ENCODE data around the gene KRT81.
"Not testable (repeated sequence)": the region's sequence is repeated elsewhere in the genome, so short reads cannot be mapped to it uniquely, and the experiment has no call there.

Gene KRT81

DNA sequence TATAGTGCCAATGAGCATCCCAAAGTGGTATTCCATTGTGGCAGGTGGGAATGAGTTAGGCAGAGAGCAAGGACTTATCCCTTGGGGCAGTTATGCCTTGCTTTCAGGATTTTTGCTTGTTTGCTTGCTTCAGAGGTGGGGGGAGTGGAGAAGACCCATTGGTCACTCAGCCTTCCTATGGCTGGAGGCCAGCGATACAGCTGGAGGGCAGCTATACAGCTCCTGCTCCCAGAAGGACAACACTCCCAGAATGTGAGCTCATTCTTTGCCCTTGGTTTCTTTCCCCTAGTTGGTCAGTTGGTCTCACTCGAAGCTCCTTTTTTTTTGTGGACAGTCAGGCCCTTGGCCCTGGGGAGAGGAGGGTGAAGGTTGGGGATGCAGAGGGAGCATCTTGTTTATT, 15.4 kb upstream of the KRT81 start:
- Histone ChIP-seq H2AK5ac (ENCODE audit: low read length) (no peak overlapping the region), H3K27ac (ENCODE audit: low read depth, low read length) (no peak overlapping the region)
- WGBS (ENCODE audit: extremely low coverage, insufficient coverage, insufficient read length) = no CpG with 5 or more reads among the region's 2 CpGs

DNA sequence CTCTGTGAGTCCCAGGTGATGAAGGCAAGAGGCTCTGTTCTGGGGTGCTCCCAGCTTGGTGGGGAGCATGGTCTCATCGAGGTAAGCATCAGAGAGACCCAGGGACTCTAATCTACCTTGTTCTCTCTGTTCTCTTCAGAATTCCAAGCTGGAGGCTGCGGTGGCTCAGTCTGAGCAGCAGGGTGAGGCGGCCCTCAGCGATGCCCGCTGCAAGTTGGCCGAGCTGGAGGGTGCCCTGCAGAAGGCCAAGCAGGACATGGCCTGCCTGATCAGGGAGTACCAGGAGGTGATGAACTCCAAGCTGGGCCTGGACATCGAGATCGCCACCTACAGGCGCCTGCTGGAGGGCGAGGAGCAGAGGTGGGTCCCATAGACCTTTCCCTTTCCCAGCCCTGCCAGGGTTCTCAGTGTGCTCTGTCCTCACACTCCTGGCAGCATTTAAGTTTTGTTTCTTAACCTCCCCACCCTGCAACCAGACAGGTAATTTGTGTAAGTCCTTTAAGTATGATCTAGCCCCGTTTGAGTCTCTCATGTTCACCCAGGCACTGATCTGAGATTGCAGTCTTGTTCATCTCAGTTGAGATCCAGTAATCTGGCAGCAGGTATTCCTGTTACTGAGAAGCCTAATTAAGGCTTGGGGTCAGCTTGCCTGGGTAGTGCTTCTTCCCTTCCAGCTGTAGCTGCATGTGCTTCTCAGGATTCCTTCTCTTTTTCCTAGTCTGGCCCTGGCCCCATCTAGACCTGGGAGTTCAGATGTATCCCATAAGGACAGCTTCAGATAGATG, 14.8 kb upstream of the KRT81 start:
- Histone ChIP-seq H3K9ac (ENCODE audit: low read length) (no peak overlapping the region), H3K4me1 (ENCODE audit: control insufficient read depth in 1 of 2, insufficient read depth in 2 of 2, low read length in 2 of 2) (peaks cover 6 to 8% of the 10 kb centered on the region in 2 experiments), H3K4me2 (ENCODE audit: low read length) (no peak overlapping the region), H3K79me1 (ENCODE audit: low read length) (peaks cover 2% of the 10 kb centered on the region), H2BK12ac (ENCODE audit: low read length) (no peak overlapping the region), H3K4me3 (ENCODE audit: low read depth, low read length) (no peak overlapping the region), H2AFZ (ENCODE audit: insufficient read depth, low read length, poor library complexity) (no peak overlapping the region), H2AK5ac (ENCODE audit: low read length) (no peak overlapping the region), H3K36me3 (ENCODE audit: control insufficient read depth in 1 of 2, insufficient read depth in 2 of 2, low read length in 2 of 2) (no peaks in the 10 kb centered on the region), H3K27me3 (ENCODE audit: insufficient read depth, low read length) (peaks cover 24% of the 10 kb centered on the region), H2BK120ac (ENCODE audit: insufficient read depth, low read length, poor library complexity) (no peak overlapping the region), H3K23ac (ENCODE audit: low read length) (no peak overlapping the region), H3K18ac (ENCODE audit: low read length) (no peak overlapping the region), H3K14ac (ENCODE audit: low read length) (no peak overlapping the region), H4K12ac (ENCODE audit: low read depth, low read length) (no peak overlapping the region), H3K79me2 (ENCODE audit: control insufficient read depth, insufficient read depth, low read length, poor library complexity) (no peaks in the 10 kb centered on the region), H3K9me3 (ENCODE audit: insufficient read depth, low read depth, low read length) (no peaks in the 10 kb centered on the region), H4K8ac (ENCODE audit: low read depth, low read length) (no peak overlapping the region), H3K4ac (ENCODE audit: low read depth, low read length) (no peak overlapping the region), H4K91ac (ENCODE audit: low read depth, low read length) (no peak overlapping the region), H2BK5ac (ENCODE audit: low read depth, low read length, poor library complexity) (no peak overlapping the region), H3K27ac (ENCODE audit: low read depth, low read length) (no peak overlapping the region)
- no CpG with 5 or more reads among the region's 11 CpGs for WGBS (ENCODE audit: extremely low coverage, insufficient coverage, insufficient read length)
- DNase-seq = peak in 1 of 2 donors; percentile 15

More for the DNA sequence above, 15.4 kb upstream of the KRT81 start:
- H4K8ac ChIP-seq (ENCODE audit: low read depth, low read length) = no peak overlapping the region
- no peak overlapping the region for H4K91ac ChIP-seq (ENCODE audit: low read depth, low read length)
- no peak overlapping the region for H3K14ac ChIP-seq (ENCODE audit: low read length)
- no peak overlapping the region for H2BK120ac ChIP-seq (ENCODE audit: insufficient read depth, low read length, poor library complexity)
- no peak overlapping the region for H3K4me3 ChIP-seq (ENCODE audit: low read depth, low read length)
- no peak overlapping the region for H4K12ac ChIP-seq (ENCODE audit: low read depth, low read length)
- H3K18ac ChIP-seq (ENCODE audit: low read length) = no peak overlapping the region
- H2BK12ac ChIP-seq (ENCODE audit: low read length) = no peak overlapping the region
- no peak for DNase-seq
- no peaks in the 10 kb centered on the region for H3K9me3 ChIP-seq (ENCODE audit: insufficient read depth, low read depth, low read length)
- H3K23ac ChIP-seq (ENCODE audit: low read length) = no peak overlapping the region
- H3K79me2 ChIP-seq (ENCODE audit: control insufficient read depth, insufficient read depth, low read length, poor library complexity) = no peaks in the 10 kb centered on the region
- H3K36me3 ChIP-seq (ENCODE audit: control insufficient read depth in 1 of 2, insufficient read depth in 2 of 2, low read length in 2 of 2) = no peaks in the 10 kb centered on the region
- H3K9ac ChIP-seq (ENCODE audit: low read length) = no peak overlapping the region
- H3K4me2 ChIP-seq (ENCODE audit: low read length) = no peak overlapping the region
- no peak overlapping the region for H2BK5ac ChIP-seq (ENCODE audit: low read depth, low read length, poor library complexity)
- peaks cover 2% of the 10 kb centered on the region for H3K79me1 ChIP-seq (ENCODE audit: low read length)
- peaks cover 24% of the 10 kb centered on the region for H3K27me3 ChIP-seq (ENCODE audit: insufficient read depth, low read length)
- H3K4me1 ChIP-seq (ENCODE audit: control insufficient read depth in 1 of 2, insufficient read depth in 2 of 2, low read length in 2 of 2) = peaks cover 6 to 8% of the 10 kb centered on the region in 2 experiments
- H3K4ac ChIP-seq (ENCODE audit: low read depth, low read length) = no peak overlapping the region
- no peak overlapping the region for H2AFZ ChIP-seq (ENCODE audit: insufficient read depth, low read length, poor library complexity)

DNA sequence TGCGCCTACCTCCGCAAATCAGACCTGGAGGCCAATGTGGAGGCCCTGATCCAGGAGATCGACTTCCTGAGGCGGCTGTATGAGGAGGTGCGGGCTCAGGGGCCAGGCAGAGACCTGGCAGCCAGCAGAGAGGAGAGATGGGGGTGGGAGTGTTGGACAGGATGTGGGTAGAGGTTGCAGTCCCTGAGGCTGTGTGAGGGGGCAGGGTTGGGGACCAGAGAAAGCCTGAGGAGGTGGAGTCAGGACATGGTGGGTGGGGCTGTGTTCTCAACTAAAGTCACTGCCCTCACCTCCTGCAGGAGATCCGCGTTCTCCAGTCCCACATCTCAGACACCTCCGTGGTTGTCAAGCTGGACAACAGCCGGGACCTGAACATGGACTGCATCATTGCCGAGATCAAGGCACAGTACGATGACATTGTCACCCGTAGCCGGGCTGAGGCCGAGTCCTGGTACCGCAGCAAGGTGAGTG, 13.6 kb upstream of the KRT81 start:
- not testable (repeated sequence) for H4K12ac ChIP-seq (ENCODE audit: low read depth, low read length); H3K9ac ChIP-seq (ENCODE audit: low read length); H3K23ac ChIP-seq (ENCODE audit: low read length); H4K8ac ChIP-seq (ENCODE audit: low read depth, low read length); H3K27ac ChIP-seq (ENCODE audit: low read depth, low read length); H2BK12ac ChIP-seq (ENCODE audit: low read length); H3K4me1 ChIP-seq (ENCODE audit: control insufficient read depth in 1 of 2, insufficient read depth in 2 of 2, low read length in 2 of 2); H2BK120ac ChIP-seq (ENCODE audit: insufficient read depth, low read length, poor library complexity); H3K9me3 ChIP-seq (ENCODE audit: insufficient read depth, low read depth, low read length); H2AK5ac ChIP-seq (ENCODE audit: low read length); H3K4ac ChIP-seq (ENCODE audit: low read depth, low read length); H3K4me2 ChIP-seq (ENCODE audit: low read length); H4K91ac ChIP-seq (ENCODE audit: low read depth, low read length); H3K36me3 ChIP-seq (ENCODE audit: control insufficient read depth in 1 of 2, insufficient read depth in 2 of 2, low read length in 2 of 2); H3K79me1 ChIP-seq (ENCODE audit: low read length); H3K79me2 ChIP-seq (ENCODE audit: control insufficient read depth, insufficient read depth, low read length, poor library complexity); H3K18ac ChIP-seq (ENCODE audit: low read length); H3K14ac ChIP-seq (ENCODE audit: low read length); H2BK5ac ChIP-seq (ENCODE audit: low read depth, low read length, poor library complexity); H2AFZ ChIP-seq (ENCODE audit: insufficient read depth, low read length, poor library complexity)
- H3K4me3 ChIP-seq (ENCODE audit: low read depth, low read length) = peak overlapping the region; percentile 5
- WGBS (ENCODE audit: extremely low coverage, insufficient coverage, insufficient read length) = no CpG with 5 or more reads among the region's 15 CpGs
- peak; percentile 74 for DNase-seq
- H3K27me3 ChIP-seq (ENCODE audit: insufficient read depth, low read length) = peaks cover 24% of the 10 kb centered on the region

DNA sequence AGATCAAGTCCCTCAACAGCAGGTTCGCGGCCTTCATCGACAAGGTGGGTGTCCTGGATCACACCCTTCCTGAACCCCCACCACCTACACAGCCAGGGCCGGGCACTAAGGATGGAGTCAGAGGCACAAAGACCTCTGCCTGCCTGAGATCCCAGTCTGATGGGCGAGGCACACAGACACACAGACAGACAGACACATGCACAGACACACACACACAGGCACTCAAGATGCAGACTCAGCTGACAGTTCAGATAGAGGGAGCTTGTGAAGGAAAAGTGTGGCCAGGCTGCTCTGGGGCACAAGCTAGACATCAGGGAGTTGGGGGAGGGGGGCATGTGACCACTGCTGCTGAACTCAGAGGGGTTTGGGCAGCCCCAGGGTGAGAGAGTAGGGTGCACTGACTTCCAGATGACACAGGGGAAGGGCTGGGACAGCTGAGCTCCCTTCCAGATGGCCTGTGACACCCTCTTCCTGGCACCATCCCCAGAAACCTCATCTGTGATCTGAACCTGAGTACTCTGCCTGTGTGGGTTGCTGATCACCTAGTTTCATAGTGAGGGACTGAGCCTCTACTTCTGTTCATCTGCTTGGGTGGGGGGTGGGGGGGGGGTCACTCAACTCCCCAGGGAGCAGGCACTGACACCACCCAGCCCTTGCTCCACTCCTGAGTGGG, 11.0 kb upstream of the KRT81 start:
- H3K4ac ChIP-seq (ENCODE audit: low read depth, low read length); H4K91ac ChIP-seq (ENCODE audit: low read depth, low read length); H2AK5ac ChIP-seq (ENCODE audit: low read length); H2AFZ ChIP-seq (ENCODE audit: insufficient read depth, low read length, poor library complexity); H3K4me2 ChIP-seq (ENCODE audit: low read length); H2BK120ac ChIP-seq (ENCODE audit: insufficient read depth, low read length, poor library complexity); H3K79me1 ChIP-seq (ENCODE audit: low read length); H3K27me3 ChIP-seq (ENCODE audit: insufficient read depth, low read length); H3K27ac ChIP-seq (ENCODE audit: low read depth, low read length); H3K18ac ChIP-seq (ENCODE audit: low read length); DNase-seq; H3K14ac ChIP-seq (ENCODE audit: low read length); H2BK5ac ChIP-seq (ENCODE audit: low read depth, low read length, poor library complexity); H3K9me3 ChIP-seq (ENCODE audit: insufficient read depth, low read depth, low read length); H4K8ac ChIP-seq (ENCODE audit: low read depth, low read length); H3K4me3 ChIP-seq (ENCODE audit: low read depth, low read length); H3K79me2 ChIP-seq (ENCODE audit: control insufficient read depth, insufficient read depth, low read length, poor library complexity); H3K36me3 ChIP-seq (ENCODE audit: control insufficient read depth in 1 of 2, insufficient read depth in 2 of 2, low read length in 2 of 2); H4K12ac ChIP-seq (ENCODE audit: low read depth, low read length); H2BK12ac ChIP-seq (ENCODE audit: low read length); H3K9ac ChIP-seq (ENCODE audit: low read length); H3K23ac ChIP-seq (ENCODE audit: low read length); H3K4me1 ChIP-seq (ENCODE audit: control insufficient read depth in 1 of 2, insufficient read depth in 2 of 2, low read length in 2 of 2): not testable (repeated sequence)
- no CpG with 5 or more reads among the region's 5 CpGs for WGBS (ENCODE audit: extremely low coverage, insufficient coverage, insufficient read length)
